ENCODE results near the gene GPR50. TPM values are rescaled to one million over a fixed set of nuclear protein-coding genes. Genes with fewer than 3 reads are reported as not detected.

The GPR50 gene
- total RNA-seq, 1 experiment from 2014 or later, result not detected

GRCh38 chrX:151153086-151153485 lies 23.3 kb upstream of the GPR50 start:
- no peak for TF ChIP-seq CTCF (IDR thresholded peaks at IDR 0.05; ENCODE audit: insufficient read depth in 1 of 2, low read depth in 1 of 2, low read length in 1 of 2, severe bottlenecking in 1 of 2, unreplicated experiment in 1 of 2)
- H3K36me3 Mint-ChIP-seq (ENCODE audit: insufficient read depth, unreplicated experiment), result no peaks in the 10 kb centered on the region
- no peaks in the 10 kb centered on the region for H3K27me3 ChIP-seq (replicated peaks; ENCODE audit: control insufficient read depth, insufficient read depth, low read length)
- no peak overlapping the region for H3K27ac Mint-ChIP-seq (ENCODE audit: unreplicated experiment)
- intact Hi-C loops (cut with micrococcal nuclease; ENCODE audit: unreplicated experiment), result loop anchor here (2.0 to 5.0 kb wide), 2 partner anchors 209 to 336 kb away; no protein-coding TSS in a partner anchor
- H3K4me1 Mint-ChIP-seq (ENCODE audit: low read depth, unreplicated experiment), result no peaks in the 10 kb centered on the region
- ChIA-PET POLR2A (no interaction called here), CTCF (no interaction called here)
- peak in 1 of 2 experiments; percentile 19 for DNase-seq
- peaks cover 6% of the 10 kb centered on the region for H3K27me3 Mint-ChIP-seq (ENCODE audit: insufficient read depth, unreplicated experiment)
- H3K9me3 Mint-ChIP-seq (ENCODE audit: unreplicated experiment), result no peaks in the 10 kb centered on the region
- H3K4me3 Mint-ChIP-seq (ENCODE audit: unreplicated experiment), result no peak overlapping the region
- no peaks in the 10 kb centered on the region for H3K9me3 ChIP-seq
- H3K4me3 ChIP-seq (ENCODE audit: low read depth, low read length), result no peak overlapping the region
- no peaks in the 10 kb centered on the region for H3K36me3 ChIP-seq (ENCODE audit: control insufficient read depth, insufficient read depth, low read length)
- no TSS peak for BruUV-seq (replicated peaks)
- H3K4me1 ChIP-seq, result no peaks in the 10 kb centered on the region

- ChIA-PET POLR2A (no interaction called here), CTCF (no interaction called here)
- Histone ChIP-seq H3K27me3 (replicated peaks; ENCODE audit: control insufficient read depth, insufficient read depth, low read length) (no peaks in the 10 kb centered on the region), H3K4me3 (ENCODE audit: low read depth, low read length) (no peak overlapping the region), H3K4me1 (no peaks in the 10 kb centered on the region), H3K36me3 (ENCODE audit: control insufficient read depth, insufficient read depth, low read length) (no peaks in the 10 kb centered on the region), H3K9me3 (no peaks in the 10 kb centered on the region)
- intact Hi-C loops (cut with micrococcal nuclease; ENCODE audit: unreplicated experiment), result loop anchor here (2.0 to 5.0 kb wide), 2 partner anchors 209 to 335 kb away; no protein-coding TSS in a partner anchor
- BruUV-seq (replicated peaks), result no TSS peak
- Mint-ChIP-seq H3K4me3 (ENCODE audit: unreplicated experiment) (no peak overlapping the region), H3K9me3 (ENCODE audit: unreplicated experiment) (no peaks in the 10 kb centered on the region), H3K27me3 (ENCODE audit: insufficient read depth, unreplicated experiment) (peaks cover 6% of the 10 kb centered on the region), H3K4me1 (ENCODE audit: low read depth, unreplicated experiment) (no peaks in the 10 kb centered on the region), H3K27ac (ENCODE audit: unreplicated experiment) (no peak overlapping the region), H3K36me3 (ENCODE audit: insufficient read depth, unreplicated experiment) (no peaks in the 10 kb centered on the region)
- no peak for DNase-seq
- no peak for TF ChIP-seq CTCF (IDR thresholded peaks at IDR 0.05; ENCODE audit: insufficient read depth in 1 of 2, low read depth in 1 of 2, low read length in 1 of 2, severe bottlenecking in 1 of 2, unreplicated experiment in 1 of 2)
Measured at GRCh38 chrX:151153667-151154066, 22.7 kb upstream of the GPR50 start.

- no peak overlapping the region for H3K27ac Mint-ChIP-seq (ENCODE audit: unreplicated experiment)
- no peaks in the 10 kb centered on the region for H3K9me3 Mint-ChIP-seq (ENCODE audit: unreplicated experiment)
- Histone ChIP-seq H3K9me3 (no peaks in the 10 kb centered on the region), H3K27me3 (replicated peaks; ENCODE audit: control insufficient read depth, insufficient read depth, low read length) (no peaks in the 10 kb centered on the region), H3K4me3 (ENCODE audit: low read depth, low read length) (no peak overlapping the region), H3K4me1 (no peaks in the 10 kb centered on the region), H3K36me3 (ENCODE audit: control insufficient read depth, insufficient read depth, low read length) (no peaks in the 10 kb centered on the region)
- intact Hi-C loops (cut with micrococcal nuclease; ENCODE audit: unreplicated experiment), result no loop called here
- peaks cover 3% of the 10 kb centered on the region for H3K27me3 Mint-ChIP-seq (ENCODE audit: insufficient read depth, unreplicated experiment)
- BruUV-seq (replicated peaks), result no TSS peak
- no peaks in the 10 kb centered on the region for H3K4me1 Mint-ChIP-seq (ENCODE audit: low read depth, unreplicated experiment)
- DNase-seq, result no peak
- CTCF ChIA-PET, result no interaction called here
- POLR2A ChIA-PET, result no interaction called here
- TF ChIP-seq CTCF (IDR thresholded peaks at IDR 0.05; ENCODE audit: insufficient read depth in 1 of 2, low read depth in 1 of 2, low read length in 1 of 2, severe bottlenecking in 1 of 2, unreplicated experiment in 1 of 2), result no peak
- H3K4me3 Mint-ChIP-seq (ENCODE audit: unreplicated experiment), result no peak overlapping the region
- H3K36me3 Mint-ChIP-seq (ENCODE audit: insufficient read depth, unreplicated experiment), result no peaks in the 10 kb centered on the region
Measured at GRCh38 chrX:151155234-151155633, 21.1 kb upstream of the GPR50 start.

All from Caco-2 (cell line).